ENCODE results near the gene NPTX2. TPM values are rescaled to one million over a fixed set of nuclear protein-coding genes. Genes with fewer than 3 reads are reported as not detected.

Gene NPTX2
- total RNA-seq, 2 donors from 2014 or later, result 0.53 to 1.3 TPM

- no peak overlapping the region for H3K9ac ChIP-seq (ENCODE audit: extremely low read depth, low read length, poor library complexity, severe bottlenecking)
- H3K4me3 Mint-ChIP-seq, result no peak overlapping the region
- no peak overlapping the region for H3K27ac ChIP-seq (ENCODE audit: low read depth, low read length)
- H3K27me3 Mint-ChIP-seq (ENCODE audit: insufficient read depth), result peaks cover 6% of the 10 kb centered on the region
- H3K27me3 ChIP-seq (ENCODE audit: control insufficient read depth, insufficient read depth, low read length, poor library complexity, severe bottlenecking), result no peaks in the 10 kb centered on the region
- no peaks in the 10 kb centered on the region for H3K36me3 ChIP-seq (ENCODE audit: control insufficient read depth, insufficient read depth, low read length)
- H3K36me3 Mint-ChIP-seq (ENCODE audit: low read depth), result no peaks in the 10 kb centered on the region
- H3K4me1 Mint-ChIP-seq, result no peaks in the 10 kb centered on the region
- DNase-seq, result no peak
- no peaks in the 10 kb centered on the region for H3K4me1 ChIP-seq (ENCODE audit: control insufficient read depth, insufficient read depth, low read length)
- H3K27ac Mint-ChIP-seq, result no peak overlapping the region
- peaks cover 17% of the 10 kb centered on the region for H3K9me3 ChIP-seq (ENCODE audit: control insufficient read depth, low read length)
- H3K9me3 Mint-ChIP-seq, result peaks cover 40% of the 10 kb centered on the region
- no peak for TF ChIP-seq CTCF (conservative IDR thresholded peaks at IDR 0.05)
- 86 to 89% methylated on average over 4 to 6 of the region's 6 CpGs for WGBS, 2 experiments (ENCODE audit: insufficient coverage in 1 of 2, insufficient read length in 1 of 2)
- H3K4me3 ChIP-seq (ENCODE audit: low read length), result no peak overlapping the region
These were observed 43.3 kb upstream of the NPTX2 start for GRCh38 chr7:98573816-98574215.

- Histone ChIP-seq H3K27ac (ENCODE audit: low read depth, low read length) (no peak overlapping the region), H3K4me3 (ENCODE audit: low read length) (no peak overlapping the region), H3K9ac (ENCODE audit: extremely low read depth, low read length, poor library complexity, severe bottlenecking) (no peak overlapping the region), H3K4me1 (ENCODE audit: control insufficient read depth, insufficient read depth, low read length) (no peaks in the 10 kb centered on the region), H3K27me3 (ENCODE audit: control insufficient read depth, insufficient read depth, low read length, poor library complexity, severe bottlenecking) (no peaks in the 10 kb centered on the region), H3K9me3 (ENCODE audit: control insufficient read depth, low read length) (peaks cover 17% of the 10 kb centered on the region), H3K36me3 (ENCODE audit: control insufficient read depth, insufficient read depth, low read length) (no peaks in the 10 kb centered on the region)
- H3K27ac Mint-ChIP-seq, result no peak overlapping the region
- H3K27me3 Mint-ChIP-seq (ENCODE audit: insufficient read depth), result peaks cover 10% of the 10 kb centered on the region
- TF ChIP-seq CTCF (conservative IDR thresholded peaks at IDR 0.05), result no peak
- peaks cover 40% of the 10 kb centered on the region for H3K9me3 Mint-ChIP-seq
- no peak overlapping the region for H3K4me3 Mint-ChIP-seq
- no peaks in the 10 kb centered on the region for H3K36me3 Mint-ChIP-seq (ENCODE audit: low read depth)
- 63% methylated on average over 2 of the region's 2 CpGs; no CpG with 5 or more reads in 1 of the 2 experiments for WGBS, 2 experiments (ENCODE audit: insufficient coverage in 1 of 2, insufficient read length in 1 of 2)
- no peaks in the 10 kb centered on the region for H3K4me1 Mint-ChIP-seq
- DNase-seq, result no peak
These were observed 41.2 kb upstream of the NPTX2 start for GRCh38 chr7:98575878-98576277.

- Histone ChIP-seq H3K4me1 (ENCODE audit: control insufficient read depth, insufficient read depth, low read length) (no peaks in the 10 kb centered on the region), H3K9me3 (ENCODE audit: control insufficient read depth, low read length) (no peaks in the 10 kb centered on the region), H3K27me3 (ENCODE audit: control insufficient read depth, insufficient read depth, low read length, poor library complexity, severe bottlenecking) (no peaks in the 10 kb centered on the region), H3K36me3 (ENCODE audit: control insufficient read depth, insufficient read depth, low read length) (no peaks in the 10 kb centered on the region), H3K4me3 (ENCODE audit: low read length) (no peak overlapping the region), H3K27ac (ENCODE audit: low read depth, low read length) (no peak overlapping the region), H3K9ac (ENCODE audit: extremely low read depth, low read length, poor library complexity, severe bottlenecking) (no peak overlapping the region)
- Mint-ChIP-seq H3K27ac (no peak overlapping the region), H3K9me3 (peaks cover 17% of the 10 kb centered on the region), H3K27me3 (ENCODE audit: insufficient read depth) (peaks cover 10% of the 10 kb centered on the region), H3K4me3 (no peak overlapping the region), H3K4me1 (no peaks in the 10 kb centered on the region), H3K36me3 (ENCODE audit: low read depth) (no peaks in the 10 kb centered on the region)
- no peak for TF ChIP-seq CTCF (conservative IDR thresholded peaks at IDR 0.05)
- DNase-seq, result no peak
These were observed 32.3 kb upstream of the NPTX2 start for GRCh38 chr7:98584830-98585229.
